Hepatic stellate cell (primary cell): Measurements from ENCODE around the gene RAB5IF.
A peak's percentile ranks its signal among the peaks of the same experiment; 100 is the strongest.
"Not testable (repeated sequence)": the region's sequence is repeated elsewhere in the genome, so short reads cannot be mapped to it uniquely, and the experiment has no call there.

ENCODE experiments used
- DNase-seq: peaks from one replicate; pipeline ENCODE4 v3.0.0; 2011; ENCODE audit warnings: low spot score

Gene RAB5IF

GRCh38 chr20:36605399-36606157 is at the start of gene RAB5IF:
Gene RAB5IF, plus strand, starts transcription at chr20:36605779. Its CDS starts 173 bp downstream, at chr20:36605952.
- DNase-seq, result peak; percentile 95

GRCh38 chr20:36562724-36563123 is 42.9 kb upstream of the RAB5IF start:
- no peak for DNase-seq

- no peak for DNase-seq
Measured at GRCh38 chr20:36563374-36563773, 42.2 kb upstream of the RAB5IF start.

GRCh38 chr20:36564078-36564725 is 41.4 kb upstream of the RAB5IF start:
- DNase-seq, result not testable (repeated sequence)

GRCh38 chr20:36564726-36565121 is 40.9 kb upstream of the RAB5IF start:
- not testable (repeated sequence) for DNase-seq

GRCh38 chr20:36565520-36565919 is 40.1 kb upstream of the RAB5IF start:
- no peak for DNase-seq

GRCh38 chr20:36569847-36570429 is 35.6 kb upstream of the RAB5IF start:
- DNase-seq, result peak; percentile 77

DNA sequence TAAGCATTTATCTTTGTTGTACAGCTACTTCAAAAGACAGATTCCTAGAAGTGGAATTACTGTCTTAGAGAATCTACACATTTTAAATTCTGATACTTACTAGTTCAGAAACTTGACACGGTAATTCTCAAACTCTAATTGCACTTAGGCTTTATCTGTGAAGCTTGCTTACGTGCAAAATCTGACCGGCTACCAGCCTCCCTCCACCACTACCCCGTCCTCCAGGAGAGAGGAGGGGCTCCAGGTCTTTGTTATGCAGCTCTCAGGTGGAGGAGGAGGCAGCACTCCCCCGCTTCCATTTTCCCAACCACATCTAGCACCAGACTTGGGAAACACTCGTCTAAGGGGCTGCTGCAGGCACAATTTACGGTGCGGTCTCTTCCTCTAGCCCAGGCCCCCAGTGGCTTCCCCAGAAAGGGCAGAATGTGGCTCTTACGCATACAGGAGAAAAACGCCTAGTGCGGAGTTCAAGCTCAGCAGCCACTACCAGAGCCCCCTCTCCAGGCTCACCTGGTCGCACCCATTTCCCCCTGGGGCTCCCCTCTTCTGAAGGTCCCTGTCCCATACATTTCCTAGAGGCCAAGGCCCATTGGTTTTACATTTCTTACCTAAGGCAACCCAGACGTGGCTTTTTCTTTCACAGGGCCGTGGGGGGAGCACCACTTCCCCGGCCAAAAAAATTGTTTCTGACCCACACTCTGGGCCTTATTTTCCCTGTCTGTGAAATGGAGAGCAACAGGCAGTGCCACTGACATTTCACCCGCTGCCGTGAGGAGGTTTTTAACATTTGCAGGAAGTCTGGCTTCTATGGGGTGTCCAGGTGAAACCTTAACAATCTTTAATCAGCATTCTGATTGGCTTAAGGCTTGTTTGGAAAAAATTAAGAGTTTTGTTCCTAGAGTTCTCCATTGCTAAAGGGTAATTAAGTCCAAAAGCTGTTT is 33.7 kb upstream of the RAB5IF start:
- DNase-seq, result no peak

DNA sequence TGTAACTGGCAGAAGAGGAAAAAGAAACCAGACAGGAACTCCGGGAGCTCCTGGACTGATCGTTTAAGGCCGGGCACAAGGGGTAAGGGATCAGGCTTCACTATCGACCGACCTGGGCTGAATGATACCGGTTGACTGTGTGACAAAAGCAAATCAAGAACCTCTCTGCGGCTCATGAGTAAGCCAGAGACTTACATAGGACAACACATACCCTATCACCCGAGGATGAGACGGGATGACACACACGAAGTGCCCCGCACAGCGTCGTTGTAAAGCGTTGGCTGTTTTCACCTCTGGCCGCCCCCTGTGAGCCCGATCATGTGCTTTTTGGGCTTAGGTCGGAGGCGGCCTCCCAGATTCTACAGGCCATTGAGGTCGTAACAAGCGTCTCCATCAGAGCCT is 32.9 kb upstream of the RAB5IF start:
- DNase-seq, result no peak

DNA sequence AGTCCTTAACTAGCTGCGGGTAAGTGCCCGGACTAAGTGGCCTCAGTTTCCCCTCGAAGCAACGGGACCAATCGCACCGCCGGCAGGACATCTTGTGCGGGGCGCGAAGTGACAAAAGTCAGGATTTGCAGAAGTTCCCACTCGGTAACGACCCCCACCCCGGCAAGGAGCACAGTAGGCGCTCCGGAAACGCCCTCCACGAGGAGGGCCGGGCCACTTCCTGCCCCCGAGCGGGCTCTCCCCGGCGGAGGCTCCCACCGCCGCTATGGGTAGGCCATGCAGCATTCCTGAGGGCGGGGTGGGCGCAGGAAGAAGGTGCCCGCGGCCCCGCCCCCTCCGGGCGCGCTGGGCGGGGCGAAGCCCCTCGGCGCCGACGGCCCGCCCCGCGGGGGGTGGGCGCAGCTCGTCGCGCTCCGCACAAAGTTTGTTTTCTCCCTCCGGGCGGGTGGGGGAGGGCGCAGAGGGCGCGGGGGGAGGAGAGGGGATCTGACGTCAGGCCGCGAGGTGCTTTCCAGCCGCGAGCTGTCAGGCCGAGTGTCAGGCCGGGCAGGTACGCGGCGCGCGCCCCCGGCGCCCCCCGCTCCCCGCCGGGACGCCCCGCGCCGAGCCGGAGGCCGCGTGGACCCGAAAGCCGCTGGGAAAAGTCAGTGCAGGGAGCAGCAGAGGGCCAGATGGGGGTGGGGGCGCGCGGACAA is 32.3 kb upstream of the RAB5IF start, which contains the start of gene TGIF2:
TSS of gene TGIF2 (plus strand) at position 495 of the 695 bp plus-strand sequence. CDS start 5,178 bp downstream, outside the sequence.
- peak; percentile 89 for DNase-seq

DNA sequence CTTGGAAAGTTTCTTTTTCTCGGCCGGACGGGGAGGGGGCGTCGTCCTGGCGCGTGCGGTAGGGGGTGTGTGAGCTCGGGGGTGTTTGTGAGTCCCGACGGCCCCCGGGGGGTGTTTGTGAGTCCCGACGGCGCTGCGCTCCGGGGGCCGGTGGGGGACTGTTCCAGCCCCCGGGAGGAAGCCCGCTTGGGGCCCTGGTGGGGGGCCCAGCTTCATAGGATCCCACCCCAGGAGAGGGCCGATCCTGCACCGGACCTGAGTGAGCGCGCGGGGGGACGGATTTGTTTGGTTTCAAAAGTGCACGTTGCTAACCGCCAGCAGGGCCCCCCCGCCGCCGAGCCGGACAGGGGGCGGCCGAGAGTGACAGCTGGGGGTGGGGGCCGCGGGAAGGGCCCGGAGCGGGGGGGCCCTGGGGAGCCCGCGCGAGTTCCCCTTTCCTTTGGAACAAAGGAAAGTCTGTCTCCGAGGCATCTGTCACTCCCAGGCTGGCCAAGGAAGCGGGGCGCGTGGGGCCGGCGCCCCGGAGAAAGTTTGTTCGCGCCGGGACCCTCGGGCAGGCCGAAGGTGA is 31.7 kb upstream of the RAB5IF start:
- DNase-seq, result no peak

DNA sequence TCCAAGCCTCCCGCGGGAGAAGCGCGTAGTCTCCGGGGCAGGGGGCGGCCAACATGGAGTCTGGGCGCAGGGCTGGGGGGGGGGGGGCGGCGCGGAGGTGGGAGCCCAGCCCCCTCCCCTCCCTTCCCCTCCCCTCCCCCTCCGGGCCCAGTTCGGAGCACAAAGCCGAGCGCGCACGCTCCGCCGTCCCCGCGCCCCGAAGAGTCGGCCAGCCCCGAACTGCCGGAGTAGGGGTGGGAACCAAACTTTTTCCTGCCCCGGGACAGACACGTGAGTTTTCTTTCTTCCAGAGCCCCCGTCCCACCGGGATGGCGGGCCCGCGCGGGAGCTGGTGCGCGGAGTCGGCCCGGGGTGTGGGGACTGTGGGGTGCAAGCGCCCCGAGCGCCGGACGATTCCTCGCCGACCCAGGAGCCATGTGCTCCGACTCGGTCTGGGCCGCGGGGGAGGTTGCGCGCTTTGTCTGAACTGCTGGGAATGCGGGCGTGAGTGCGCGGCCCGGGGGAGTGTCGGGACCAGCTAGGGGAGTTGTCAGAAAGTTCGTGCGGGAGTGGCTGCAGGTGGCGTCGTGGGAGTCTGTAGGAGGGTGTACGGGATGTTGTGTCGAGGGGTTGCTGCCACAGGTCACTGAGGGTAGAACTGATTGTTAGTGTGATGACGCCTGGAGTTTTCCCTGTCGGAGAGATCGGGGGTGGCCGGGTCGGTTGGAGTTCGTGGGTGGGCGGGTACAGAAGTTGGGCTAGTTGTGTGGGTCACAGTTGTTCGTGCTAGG is 31.0 kb upstream of the RAB5IF start:
- DNase-seq, result peak; percentile 75

GRCh38 chr20:36576081-36576445 is 29.5 kb upstream of the RAB5IF start:
- no peak for DNase-seq

DNA sequence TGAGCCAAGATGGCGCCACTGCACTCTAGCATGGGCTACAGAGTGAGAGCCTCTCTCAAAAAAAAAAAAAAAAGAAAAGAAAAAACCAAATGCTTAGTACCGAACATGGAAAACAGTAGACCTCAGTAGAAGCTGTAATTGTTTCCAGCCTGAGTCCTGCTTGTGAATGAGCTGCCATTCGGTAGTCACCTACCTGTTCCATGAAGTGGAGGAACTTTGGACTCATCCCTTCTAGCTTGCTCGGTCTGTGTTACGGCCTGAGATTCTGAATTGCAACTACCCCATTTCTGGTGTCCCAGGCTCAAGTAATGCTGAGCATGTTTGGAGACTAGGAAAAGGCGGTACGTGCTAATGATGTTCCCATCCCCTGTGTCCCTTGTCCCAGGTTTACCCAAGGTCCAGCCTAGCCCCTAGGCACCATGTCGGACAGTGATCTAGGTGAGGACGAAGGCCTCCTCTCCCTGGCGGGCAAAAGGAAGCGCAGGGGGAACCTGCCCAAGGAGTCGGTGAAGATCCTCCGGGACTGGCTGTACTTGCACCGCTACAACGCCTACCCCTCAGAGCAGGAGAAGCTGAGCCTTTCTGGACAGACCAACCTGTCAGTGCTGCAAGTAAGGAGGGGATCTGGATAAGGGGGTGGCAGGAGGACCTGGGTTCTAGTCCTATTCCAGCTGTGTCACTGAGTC is 27.1 kb upstream of the RAB5IF start:
- DNase-seq, result no peak

GRCh38 chr20:36579996-36580545 is 25.5 kb upstream of the RAB5IF start:
- no peak for DNase-seq

- DNase-seq, result no peak
Measured at GRCh38 chr20:36582322-36582721, 23.3 kb upstream of the RAB5IF start.

DNA sequence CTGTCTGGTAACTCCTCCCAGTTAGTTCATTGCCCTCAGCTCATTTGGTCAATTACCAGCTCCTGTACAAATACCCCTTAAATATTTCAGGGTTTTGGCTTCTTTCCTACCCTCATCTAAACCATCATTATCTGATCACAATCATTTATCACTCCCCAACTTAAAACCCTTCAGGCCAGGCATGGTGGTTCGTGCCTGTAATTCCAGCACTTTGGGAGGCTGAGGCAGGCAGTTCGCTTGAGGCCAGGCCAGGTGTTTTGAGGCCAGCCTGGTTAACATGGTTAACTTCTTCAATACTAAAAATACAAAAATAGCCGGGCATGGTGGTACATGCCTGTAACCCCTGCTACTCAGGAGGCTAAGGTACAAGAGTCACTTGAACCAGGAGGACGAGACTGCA is 22.8 kb upstream of the RAB5IF start:
- DNase-seq, result no peak

DNA sequence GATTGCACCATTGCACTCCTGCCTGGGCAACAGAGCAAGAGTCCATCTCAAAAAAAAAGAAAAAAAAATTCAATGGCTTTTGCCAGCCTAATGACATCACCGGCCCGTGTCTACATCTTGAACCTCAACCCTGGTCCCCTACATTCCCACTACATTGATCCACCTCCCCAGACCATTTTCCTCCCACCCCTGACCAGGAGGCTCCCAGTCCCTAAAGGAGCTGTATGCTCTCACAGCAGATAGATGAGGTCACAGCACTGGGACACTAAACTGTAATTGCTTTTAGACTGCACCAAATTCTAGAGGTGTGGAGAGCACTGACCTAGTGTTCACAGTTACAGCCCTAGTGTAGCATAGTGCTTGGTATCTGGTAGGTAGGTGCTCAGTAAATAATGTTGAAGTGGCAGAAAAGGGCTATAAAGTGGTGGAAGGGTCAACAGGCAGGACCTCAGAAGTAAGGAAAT is 21.5 kb upstream of the RAB5IF start:
- no peak for DNase-seq

DNA sequence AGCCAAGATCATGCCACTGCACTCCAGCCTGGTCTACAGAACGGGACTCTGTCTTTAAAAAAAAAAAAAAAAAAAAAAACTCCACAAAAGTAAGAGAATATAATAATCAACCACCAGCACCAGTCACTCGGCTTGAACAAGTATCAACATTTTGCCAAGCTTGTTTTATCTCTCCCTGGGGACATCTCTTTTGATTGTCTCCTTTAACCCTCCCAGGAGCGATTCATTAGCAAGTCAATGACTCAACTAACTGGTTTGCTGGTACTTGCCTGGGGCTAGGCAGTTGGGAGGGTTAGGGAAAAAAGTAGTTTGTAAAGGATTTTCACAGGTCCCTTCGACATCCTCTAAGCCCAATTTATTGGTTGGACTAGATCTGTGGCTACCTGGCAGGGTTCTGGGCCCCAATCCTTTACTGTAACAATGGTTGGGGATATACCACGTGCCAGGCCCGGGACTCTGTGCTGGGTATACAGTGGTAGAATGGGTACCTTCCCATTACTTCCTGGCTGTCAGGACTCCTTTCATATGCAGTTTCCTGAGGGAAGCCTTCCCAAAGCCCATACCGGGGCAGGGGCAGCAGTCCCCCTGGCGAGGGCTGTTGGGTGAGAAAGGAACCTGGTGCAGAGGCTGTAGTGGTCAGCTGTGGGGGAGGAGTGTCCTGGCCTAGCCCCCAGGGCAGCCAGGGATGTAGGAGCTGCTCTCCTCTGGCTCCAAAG is 20.0 kb upstream of the RAB5IF start:
- DNase-seq, result no peak
